HL-60 (cell line): ENCODE results near the gene CCDC30.

Experiments
- DNase-seq, 2 experiments: peaks; one replicate each; pipeline ENCODE4 v3.0.0-alpha.2; 2010 to 2020; ENCODE audit warnings: low read depth in 1 of 2, low spot score in 1 of 2
- H3K27ac ChIP-seq: fragments of 250-450 bp; sonication (Bioruptor Pico); replicated peaks from 2 replicates; pipeline ENCODE4 v1.5.1; 2020; ENCODE audit warnings: mild to moderate bottlenecking, moderate library complexity
- H3K27me3 ChIP-seq: fragments of 250-450 bp; sonication (Bioruptor Pico); 2 replicates; pipeline ENCODE4 v1.5.1; 2021; ENCODE audit warnings: mild to moderate bottlenecking, moderate library complexity; ENCODE audit not compliant: insufficient read depth, poor library complexity, severe bottlenecking
- H3K4me3 ChIP-seq: replicated peaks from 2 replicates; pipeline ENCODE4 v1.5.1; 2011; ENCODE audit warnings: mild to moderate bottlenecking, control low read depth, low read length; ENCODE audit not compliant: insufficient read depth
- CTCF ChIP-seq: IDR thresholded peaks from one replicate; pipeline ENCODE4 v1.5.1; 2011; ENCODE audit warnings: low read length, control low read depth, inconsistent platforms; ENCODE audit not compliant: insufficient read depth
- GABPA ChIP-seq: IDR thresholded peaks from 2 replicates; pipeline ENCODE4 v1.6.1; 2012; ENCODE audit warnings: low read depth
- POLR2AphosphoS5 ChIP-seq: IDR thresholded peaks from 2 replicates; pipeline ENCODE4 v1.6.1; 2012; ENCODE audit warnings: low read depth
- REST ChIP-seq: IDR thresholded peaks from 2 replicates; pipeline ENCODE4 v1.6.1; 2012; ENCODE audit warnings: low read depth; ENCODE audit not compliant: insufficient replicate concordance
- SPI1 ChIP-seq: IDR thresholded peaks from 2 replicates; pipeline ENCODE4 v1.6.1; 2012; ENCODE audit warnings: low read depth, mild to moderate bottlenecking, borderline replicate concordance

CCDC30 gene

GRCh38 chr1:42529724-42530181 lies 66.7 kb downstream of the CCDC30 start:
- no peak for DNase-seq
- H3K4me3 ChIP-seq, result peak overlapping the region; percentile 10
- TF ChIP-seq POLR2AphosphoS5 (no peak), SPI1 (no peak), GABPA (no peak), REST (no peak), CTCF (no peak)
- no peak overlapping the region for H3K27ac ChIP-seq
- H3K27me3 ChIP-seq, result no peaks in the 10 kb centered on the region

- no peaks in the 10 kb centered on the region for H3K27me3 ChIP-seq
- H3K27ac ChIP-seq, result no peak overlapping the region
- TF ChIP-seq REST (no peak), SPI1 (peak; percentile 69; the same call in 1 of the 2 replicates)
- peak in 1 of 2 experiments; percentile 28 for DNase-seq
- H3K4me3 ChIP-seq, result no peak overlapping the region
Observed at GRCh38 chr1:42531043-42531442, 68.0 kb downstream of the CCDC30 start.

- no peaks in the 10 kb centered on the region for H3K27me3 ChIP-seq
- no peak overlapping the region for H3K27ac ChIP-seq
- H3K4me3 ChIP-seq, result no peak overlapping the region
- no peak for DNase-seq
- no peak for TF ChIP-seq CTCF
- TF ChIP-seq POLR2AphosphoS5, result no peak
- TF ChIP-seq GABPA, result no peak
- no peak for TF ChIP-seq REST
- TF ChIP-seq SPI1, result no peak
Observed at GRCh38 chr1:42533101-42533863, 70.2 kb downstream of the CCDC30 start.
